ENCODE data around the gene POLL. TPM values are rescaled to one million over a fixed set of nuclear protein-coding genes. Genes with fewer than 3 reads are reported as not detected.

The POLL gene
- total and polyA plus RNA-seq, 2 experiments from 2014 or later = 17.3 to 24.3 TPM

GRCh38 chr10:101625821-101626412 is 37.9 kb upstream of the POLL start:
- Histone ChIP-seq H3K9me2 (ENCODE audit: insufficient read depth) (no peaks in the 10 kb centered on the region), H3K27me3 (ENCODE audit: insufficient read depth) (no peaks in the 10 kb centered on the region), H3K27ac (ENCODE audit: low read depth) (no peak overlapping the region), H4K20me1 (replicated peaks; ENCODE audit: insufficient read depth) (no peaks in the 10 kb centered on the region), H3F3A (replicated peaks; ENCODE audit: low read depth) (no peaks in the 10 kb centered on the region), H3K4me3 (no peak overlapping the region), H2AFZ (no peak overlapping the region), H3K36me3 (ENCODE audit: insufficient read depth) (peaks cover 3% of the 10 kb centered on the region; the same call in 1 of the 2 replicates), H3K4me1 (ENCODE audit: insufficient read depth) (no peaks in the 10 kb centered on the region), H3K4me2 (no peak overlapping the region), H3K79me2 (replicated peaks; ENCODE audit: insufficient read depth) (no peaks in the 10 kb centered on the region)
- H3K4me3 Mint-ChIP-seq = no peak overlapping the region
- H3K4me1 Mint-ChIP-seq = peaks cover 5% of the 10 kb centered on the region; the same call in 1 of the 3 replicates
- no peaks in the 10 kb centered on the region for H3K9me3 Mint-ChIP-seq
- peaks cover 8% of the 10 kb centered on the region for H3K36me3 Mint-ChIP-seq (ENCODE audit: low read depth)
- H3K27me3 Mint-ChIP-seq (ENCODE audit: insufficient read depth, low read depth, poor library complexity) = peaks cover 4% of the 10 kb centered on the region
- no peak for DNase-seq (ENCODE audit: low spot score)
- H3K27ac Mint-ChIP-seq = no peak overlapping the region
- TF ChIP-seq CTCF (conservative IDR thresholded peaks at IDR 0.05; ENCODE audit: low read depth in 2 of 2) = no peak
- TF ChIP-seq ZNF462 (CRISPR knock-in tag; IDR thresholded peaks at IDR 0.05) = no peak
- no peak for TF ChIP-seq REST (IDR thresholded peaks at IDR 0.05; ENCODE audit: unreplicated experiment)
- TF ChIP-seq JUNB (IDR thresholded peaks at IDR 0.05; ENCODE audit: unreplicated experiment) = no peak
- ATAC-seq = no peak

Data from GM23338 (cell line).